HL-60/S4 treated with phorbol 12-myristate 13-acetate at 8.2 ng/mL for 4 days and 3 days (cell line): ENCODE measurements around the gene ACTG2.
"Not testable (repeated sequence)": the region's sequence is repeated elsewhere in the genome, so short reads cannot be mapped to it uniquely, and the experiment has no call there.

Source experiments
- in situ Hi-C: fragments of 300-500 bp; cut with MboI; formaldehyde crosslinking; loops from 2 replicates; pipeline ENCODE4 v1.15.0; 2022; ENCODE audit warnings: low sequenced_read_pairs

ACTG2 gene

DNA sequence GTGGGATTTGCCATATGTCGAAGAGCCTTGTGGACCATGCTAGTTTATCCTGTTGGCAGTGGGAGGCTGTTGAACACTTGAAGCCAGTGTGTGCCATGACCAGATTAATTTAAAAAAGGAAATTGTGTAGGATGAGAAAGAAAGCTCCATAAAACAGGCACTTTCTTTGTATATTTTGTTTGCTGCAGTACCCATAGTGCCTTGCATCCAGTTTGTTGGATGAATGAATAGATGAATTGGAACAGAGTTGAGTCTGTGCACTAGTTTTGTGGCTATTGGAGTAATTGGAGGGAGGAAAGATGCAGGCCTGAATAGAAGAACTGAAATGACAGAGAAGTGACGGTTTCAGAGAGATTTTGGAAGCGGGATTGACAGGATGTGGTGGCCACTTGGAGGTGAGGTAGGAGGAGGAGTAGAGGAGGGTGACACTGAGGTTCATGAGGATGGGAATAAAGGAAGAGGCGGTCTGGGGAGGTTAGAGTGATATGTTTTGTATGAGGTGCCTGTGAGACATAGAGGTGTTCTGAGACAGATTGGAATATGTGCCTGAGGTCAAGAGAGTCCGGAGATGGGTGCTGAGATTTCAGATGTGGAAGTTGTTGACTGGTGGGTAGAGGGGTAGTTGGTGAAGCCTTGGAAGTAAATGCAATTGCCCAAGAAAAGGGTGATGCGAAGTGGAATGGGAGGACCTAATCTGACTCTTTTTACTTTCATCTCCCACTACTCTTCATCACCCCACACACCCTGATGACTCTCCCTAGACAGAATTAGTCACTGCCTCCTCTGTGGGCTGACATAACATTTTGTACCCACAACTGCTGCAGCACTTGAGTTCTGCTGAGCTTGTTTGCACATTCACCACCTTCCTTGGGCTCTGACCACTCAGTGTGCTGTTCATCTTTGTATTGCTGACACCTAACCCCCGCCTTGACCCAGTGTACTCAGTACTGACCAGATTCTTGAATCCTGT is 39.0 kb downstream of the ACTG2 start:
- in situ Hi-C loops, result no loop called here

DNA sequence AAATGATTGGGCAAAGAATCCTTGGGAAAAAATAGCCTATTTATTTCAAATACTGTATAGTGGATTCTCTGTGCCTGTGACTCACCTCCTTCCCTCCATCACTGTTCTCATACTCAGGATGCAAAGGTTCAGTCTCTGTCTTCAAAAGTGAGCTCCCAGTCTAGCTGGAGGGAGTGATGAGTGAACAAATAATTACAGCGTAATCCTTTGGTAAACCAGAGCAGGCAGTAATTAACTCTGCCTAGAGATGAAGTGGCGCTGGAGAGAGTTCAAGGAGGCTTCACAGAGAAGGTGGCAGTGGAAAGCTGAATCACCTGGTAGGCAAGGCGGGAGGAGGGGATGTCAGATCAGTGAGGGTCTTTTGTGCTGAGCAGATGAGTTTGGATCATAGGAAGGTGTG is 40.4 kb downstream of the ACTG2 start:
- in situ Hi-C loops, result no loop called here

- in situ Hi-C loops, result no loop called here
Measured at GRCh38 chr2:73935641-73936040, 42.8 kb downstream of the ACTG2 start.

DNA sequence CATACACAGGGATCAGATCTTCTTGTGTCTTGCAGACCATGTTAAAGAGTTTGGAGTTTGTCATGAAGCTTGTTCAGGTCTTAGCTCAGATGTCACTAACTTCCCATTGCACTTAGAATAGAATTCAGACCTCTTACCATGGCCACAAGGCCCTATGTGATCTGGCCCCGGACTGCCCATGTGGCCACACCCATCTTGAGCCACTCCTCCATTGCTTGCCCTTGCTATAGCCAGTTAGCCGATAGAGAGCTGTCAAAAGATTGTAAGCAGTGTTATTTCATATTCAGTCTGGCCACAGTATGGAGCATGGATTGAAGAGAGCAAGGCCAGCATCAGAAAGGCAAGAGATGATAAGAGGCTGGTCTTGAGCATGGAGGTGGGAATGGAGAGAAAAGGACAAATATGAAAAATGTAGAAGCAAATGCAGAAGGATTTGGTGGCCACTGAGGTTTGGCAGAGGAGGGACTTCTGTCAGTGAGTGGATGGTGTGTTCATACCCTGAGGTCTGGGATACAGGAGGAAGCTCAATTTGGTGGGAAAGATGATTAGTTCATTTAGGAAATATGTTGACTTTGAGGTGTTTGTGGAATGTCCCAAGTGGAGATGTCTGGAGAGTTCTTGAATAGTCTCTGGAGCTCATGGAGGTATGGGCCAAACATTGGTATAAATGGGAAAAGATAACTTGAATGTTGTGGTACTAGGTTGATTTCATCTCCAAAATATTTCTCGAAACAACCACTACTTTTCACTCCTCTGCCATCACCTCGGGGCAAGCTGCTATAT is 44.5 kb downstream of the ACTG2 start:
- in situ Hi-C loops, result no loop called here

GRCh38 chr2:73937899-73938298 is 45.1 kb downstream of the ACTG2 start:
- in situ Hi-C loops, result no loop called here

DNA sequence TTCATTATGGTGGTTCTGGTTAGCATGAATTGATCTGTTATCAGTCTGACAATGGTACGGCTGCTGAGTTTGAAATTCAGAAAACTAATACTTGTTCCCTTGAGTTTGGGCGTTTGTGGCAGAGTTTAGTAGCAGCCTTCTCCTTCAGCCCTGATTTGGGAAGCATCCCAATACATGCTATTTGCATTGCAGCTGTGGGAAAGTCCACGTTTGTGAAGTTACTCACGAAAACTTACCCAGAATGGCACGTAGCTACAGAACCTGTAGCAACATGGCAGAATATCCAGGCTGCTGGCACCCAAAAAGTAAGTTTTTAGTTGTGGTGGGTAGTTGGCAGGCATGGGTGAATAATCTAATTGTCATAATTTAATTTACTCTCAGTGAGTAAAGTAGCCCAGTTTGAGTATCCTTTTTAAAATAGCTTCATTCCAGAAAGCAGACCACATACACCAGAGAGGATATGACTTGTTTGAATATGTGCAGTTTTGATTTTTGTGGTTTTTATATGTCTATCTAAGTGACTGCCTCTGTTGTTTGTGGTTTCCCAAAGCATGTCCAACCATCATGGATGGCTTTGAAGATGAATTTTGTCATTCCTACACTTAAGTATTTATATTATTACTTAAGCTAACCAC is 46.0 kb downstream of the ACTG2 start:
- in situ Hi-C loops, result no loop called here

- in situ Hi-C loops, result no loop called here
Measured at GRCh38 chr2:73939419-73939818, 46.6 kb downstream of the ACTG2 start.

GRCh38 chr2:73940066-73940465 is 47.3 kb downstream of the ACTG2 start:
- in situ Hi-C loops, result not testable (repeated sequence)

DNA sequence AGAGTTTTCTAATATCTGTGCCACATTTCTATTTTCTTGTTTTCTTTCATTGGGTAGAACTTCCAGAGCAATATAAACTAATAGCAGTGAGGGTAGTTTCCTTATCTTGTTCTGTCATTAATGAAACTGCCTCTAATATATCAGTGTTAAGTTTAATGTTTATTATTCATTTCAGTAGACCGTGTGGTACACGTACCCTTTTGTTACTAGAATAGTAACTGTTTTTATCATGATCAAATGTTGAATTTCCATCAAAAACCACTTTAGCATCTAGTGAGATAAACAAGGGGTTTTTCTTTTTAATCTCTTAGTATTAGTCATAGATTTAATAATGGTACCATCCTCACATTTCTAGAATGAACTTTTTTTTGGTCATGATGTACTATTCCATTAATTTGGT is 49.9 kb downstream of the ACTG2 start:
- in situ Hi-C loops, result no loop called here

DNA sequence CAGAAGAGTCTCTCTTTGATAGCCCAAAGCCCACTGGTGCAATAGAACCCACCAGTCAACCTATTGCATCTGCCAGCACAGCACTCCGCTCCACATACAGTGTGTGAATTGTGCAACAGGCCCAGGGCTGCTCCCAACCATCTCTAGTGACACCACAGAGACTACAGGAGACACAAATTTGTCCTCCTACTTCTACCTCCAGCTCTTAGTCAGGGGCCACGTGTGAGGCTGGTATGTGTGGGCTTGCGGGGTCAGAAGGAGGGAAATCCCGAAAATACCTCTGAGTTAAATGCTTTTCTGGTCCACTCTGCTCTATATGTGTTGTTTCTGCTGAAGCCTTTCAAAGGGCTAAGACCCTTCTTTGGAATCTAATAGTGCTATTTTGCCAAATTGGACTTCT is 51.9 kb downstream of the ACTG2 start:
- in situ Hi-C loops, result no loop called here

GRCh38 chr2:73946215-73946614 is 53.4 kb downstream of the ACTG2 start:
- in situ Hi-C loops, result no loop called here

DNA sequence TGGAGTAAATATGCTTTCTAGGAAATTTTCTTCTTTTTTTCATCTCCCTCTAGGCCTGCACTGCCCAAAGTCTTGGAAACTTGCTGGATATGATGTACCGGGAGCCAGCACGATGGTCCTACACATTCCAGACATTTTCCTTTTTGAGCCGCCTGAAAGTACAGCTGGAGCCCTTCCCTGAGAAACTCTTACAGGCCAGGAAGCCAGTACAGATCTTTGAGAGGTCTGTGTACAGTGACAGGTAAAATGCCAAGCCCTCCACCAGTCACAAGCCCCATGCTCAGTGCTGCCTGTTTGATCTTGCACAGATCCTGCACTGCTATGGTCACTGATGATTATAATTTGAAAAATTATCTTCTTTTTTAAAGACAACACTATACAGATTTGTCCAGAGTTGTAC is 53.9 kb downstream of the ACTG2 start:
- in situ Hi-C loops, result no loop called here

- in situ Hi-C loops, result no loop called here
Measured at GRCh38 chr2:73947412-73948018, 54.7 kb downstream of the ACTG2 start.

GRCh38 chr2:73949802-73950201 is 57.0 kb downstream of the ACTG2 start:
- in situ Hi-C loops, result no loop called here

DNA sequence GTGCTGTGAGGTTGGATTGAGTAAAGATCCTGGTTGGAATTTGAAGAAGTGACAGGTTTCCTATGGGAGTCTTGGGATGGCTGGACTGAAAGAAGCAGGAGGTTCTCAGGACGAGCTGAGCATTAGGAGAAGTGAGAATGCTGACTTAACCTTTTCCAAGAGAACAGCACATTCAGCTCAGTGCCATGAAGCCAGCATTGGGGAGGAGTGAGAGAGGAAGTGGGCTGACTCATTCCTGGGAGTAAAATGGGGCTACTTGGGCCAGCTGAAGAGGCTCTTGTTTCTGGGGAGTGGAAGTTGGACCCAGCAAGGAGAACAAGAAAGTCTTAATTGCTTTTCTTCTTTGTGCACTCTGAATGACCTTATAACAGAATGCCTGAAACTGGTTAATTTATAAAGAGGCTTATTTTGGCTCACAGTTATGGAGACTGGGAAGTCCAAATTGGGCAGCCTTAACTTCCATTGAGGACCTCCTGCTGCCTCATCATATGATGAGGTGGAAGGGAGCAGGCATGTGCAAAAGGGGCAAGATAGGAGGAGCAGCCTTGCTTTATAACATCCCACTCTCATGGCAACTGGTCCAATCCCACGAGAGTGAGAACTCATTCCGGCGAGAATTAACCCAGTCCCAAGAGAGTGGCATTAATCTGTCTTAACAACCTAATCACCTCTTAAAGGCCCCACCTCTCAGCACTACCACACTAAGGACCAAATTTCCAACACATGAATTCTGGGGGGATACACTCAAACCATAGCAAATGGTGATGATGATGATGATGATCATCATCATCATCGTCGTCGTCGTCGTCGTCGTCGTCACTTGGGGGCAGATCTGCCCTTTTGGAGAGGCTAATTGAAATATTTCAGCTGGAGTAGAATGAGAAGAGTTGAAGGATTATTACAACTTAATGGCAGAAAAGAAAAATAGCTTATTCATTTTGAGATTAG is 60.0 kb downstream of the ACTG2 start:
- in situ Hi-C loops, result no loop called here

DNA sequence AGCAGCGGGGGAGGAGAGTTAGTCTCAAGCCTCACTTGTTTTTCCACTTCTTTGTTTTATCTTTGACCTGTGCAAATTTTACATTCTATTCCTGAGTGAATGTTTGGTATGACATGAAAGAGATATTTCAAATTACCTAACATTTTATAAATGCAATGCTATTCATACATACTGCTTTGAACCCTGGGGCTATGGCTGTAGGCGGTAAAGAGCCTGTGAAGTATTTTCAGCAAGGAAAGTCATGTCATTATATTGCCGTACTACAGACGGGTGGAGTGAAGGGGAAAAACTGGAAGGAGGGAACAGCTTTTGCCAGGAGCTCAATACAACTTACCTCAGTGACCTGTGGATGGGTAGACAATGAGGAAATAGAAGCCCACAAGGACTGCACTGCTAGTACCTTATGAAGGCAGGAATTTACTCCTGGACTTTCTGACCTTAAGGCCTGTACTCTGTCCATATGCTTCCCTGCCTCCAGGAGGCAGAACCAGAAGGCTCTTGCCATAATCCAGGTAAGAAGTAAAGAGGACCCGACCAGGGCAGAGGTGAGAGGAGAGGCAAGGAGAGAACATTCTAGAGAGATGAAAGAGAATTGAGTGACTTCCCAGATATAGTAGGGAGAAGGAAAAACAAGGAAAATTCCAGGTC is 63.5 kb downstream of the ACTG2 start:
- in situ Hi-C loops, result no loop called here

DNA sequence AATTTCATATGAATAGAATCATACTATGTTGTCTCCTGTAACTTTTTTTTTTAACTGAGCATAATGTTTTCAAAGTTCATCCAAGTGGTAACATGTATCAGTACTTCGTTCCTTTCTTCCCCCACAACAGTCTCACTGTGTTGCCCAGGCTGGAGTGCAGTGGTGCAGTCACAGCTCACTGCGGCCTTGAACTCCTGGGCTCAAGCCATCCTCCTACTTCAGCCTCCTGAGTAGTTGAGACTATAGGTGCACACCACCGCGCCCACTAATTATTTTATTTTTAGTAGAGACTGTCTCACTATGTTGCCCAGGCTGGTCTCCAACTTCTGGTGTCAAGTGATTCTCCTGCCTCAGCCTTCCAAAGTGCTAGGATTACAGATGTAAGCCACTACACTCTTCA is 68.5 kb downstream of the ACTG2 start:
- in situ Hi-C loops, result no loop called here

- in situ Hi-C loops, result no loop called here
Measured at GRCh38 chr2:73961823-73962615, 69.2 kb downstream of the ACTG2 start.

DNA sequence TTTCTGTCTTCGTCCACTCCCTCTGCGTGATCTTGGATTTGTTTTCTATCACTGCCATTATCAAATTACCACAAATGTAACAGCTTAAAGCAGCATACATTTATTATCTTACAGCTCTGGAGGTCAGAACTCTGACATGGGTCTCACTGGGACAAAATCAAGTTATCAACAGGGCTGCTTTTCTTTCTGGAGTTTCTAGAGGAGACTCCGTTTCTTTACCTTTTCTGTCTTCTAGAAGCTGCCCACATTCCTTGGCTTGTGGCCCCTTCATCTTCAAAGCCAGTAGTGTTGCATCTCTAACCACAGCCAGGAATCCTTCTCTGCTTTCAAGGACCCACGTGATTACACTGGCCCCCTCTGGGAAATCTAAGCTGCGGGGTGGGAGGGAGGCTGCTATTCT is 70.0 kb downstream of the ACTG2 start:
- in situ Hi-C loops, result no loop called here
